Measurements from ENCODE around the gene SLC29A4.
"Not testable (repeated sequence)": the region's sequence is repeated elsewhere in the genome, so short reads cannot be mapped to it uniquely, and the experiment has no call there.

SLC29A4 gene

DNA sequence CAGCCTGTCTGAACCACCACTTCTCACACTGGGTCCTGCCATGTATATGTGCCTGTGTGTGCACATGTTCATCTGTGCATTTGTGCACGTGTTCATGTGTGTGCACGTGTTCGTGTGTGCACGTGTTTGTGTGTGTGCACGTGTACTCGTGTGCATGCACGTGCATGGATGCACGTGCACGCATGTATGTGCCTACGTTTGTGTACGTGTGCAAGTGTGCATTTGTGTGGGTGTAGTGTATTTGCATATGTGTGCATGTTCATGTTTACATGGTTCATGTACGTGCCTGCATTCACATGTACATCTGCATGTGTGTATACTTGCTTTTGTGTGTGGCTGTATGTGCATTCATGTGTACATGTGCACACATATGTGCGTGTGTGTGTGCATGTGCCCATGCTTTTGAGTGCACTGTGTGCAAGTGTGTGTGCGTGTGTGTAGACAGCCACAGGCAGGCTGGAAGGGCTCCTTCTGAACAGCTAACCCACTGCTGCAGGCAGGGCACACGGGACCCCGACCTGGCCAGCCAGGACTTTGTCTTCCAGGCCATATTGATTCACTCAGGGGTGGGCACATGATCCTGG lies 28.2 kb downstream of the SLC29A4 start:
- Histone ChIP-seq H3K79me1 (replicated peaks; ENCODE audit: low read length, poor library complexity, severe bottlenecking) (peaks cover 4% of the 10 kb centered on the region), H2BK5ac (ENCODE audit: low read depth, low read length, poor library complexity, severe bottlenecking) (no peak overlapping the region), H3K9ac (ENCODE audit: low read length) (no peak overlapping the region), H4K8ac (ENCODE audit: low read length) (no peak overlapping the region), H3K4me3 (ENCODE audit: insufficient read depth in 1 of 2, low read depth in 1 of 2, low read length in 2 of 2) (no peak overlapping the region), H3K4me2 (ENCODE audit: low read length, poor library complexity, severe bottlenecking) (no peak overlapping the region), H3K4me1 (ENCODE audit: control insufficient read depth, insufficient read depth, low read depth, low read length) (no peaks in the 10 kb centered on the region), H2AK5ac (ENCODE audit: low read length, severe bottlenecking) (no peak overlapping the region), H2BK120ac (ENCODE audit: low read depth, low read length) (no peak overlapping the region), H2AFZ (ENCODE audit: low read depth, low read length) (no peak overlapping the region), H3K23ac (ENCODE audit: low read length in 2 of 2) (no peak overlapping the region), H3K9me3 (ENCODE audit: control insufficient read depth, low read length) (no peaks in the 10 kb centered on the region), H3K27me3 (ENCODE audit: control insufficient read depth in 1 of 2, insufficient read depth in 1 of 2, low read length in 2 of 2) (no peaks in the 10 kb centered on the region), H3K14ac (ENCODE audit: low read length in 2 of 2) (no peak overlapping the region), H2BK15ac (ENCODE audit: low read depth, poor library complexity, severe bottlenecking) (no peak overlapping the region), H3K18ac (ENCODE audit: low read depth in 1 of 2, low read length in 2 of 2) (no peak overlapping the region), H4K91ac (ENCODE audit: low read length) (peak overlapping the region; percentile 25), H3K27ac (ENCODE audit: low read length, poor library complexity, severe bottlenecking) (no peak overlapping the region), H2BK12ac (ENCODE audit: low read length in 2 of 2) (no peak overlapping the region), H3K36me3 (ENCODE audit: control insufficient read depth in 1 of 2, insufficient read depth in 2 of 2, low read depth in 1 of 2, low read length in 2 of 2) (peaks cover 55 to 80% of the 10 kb centered on the region in 2 experiments), H3K4ac (ENCODE audit: low read depth in 1 of 2, low read length in 2 of 2) (no peak overlapping the region)
- 98% methylated on average over 16 of the region's 16 CpGs for WGBS
- DNase-seq = no peak

DNA sequence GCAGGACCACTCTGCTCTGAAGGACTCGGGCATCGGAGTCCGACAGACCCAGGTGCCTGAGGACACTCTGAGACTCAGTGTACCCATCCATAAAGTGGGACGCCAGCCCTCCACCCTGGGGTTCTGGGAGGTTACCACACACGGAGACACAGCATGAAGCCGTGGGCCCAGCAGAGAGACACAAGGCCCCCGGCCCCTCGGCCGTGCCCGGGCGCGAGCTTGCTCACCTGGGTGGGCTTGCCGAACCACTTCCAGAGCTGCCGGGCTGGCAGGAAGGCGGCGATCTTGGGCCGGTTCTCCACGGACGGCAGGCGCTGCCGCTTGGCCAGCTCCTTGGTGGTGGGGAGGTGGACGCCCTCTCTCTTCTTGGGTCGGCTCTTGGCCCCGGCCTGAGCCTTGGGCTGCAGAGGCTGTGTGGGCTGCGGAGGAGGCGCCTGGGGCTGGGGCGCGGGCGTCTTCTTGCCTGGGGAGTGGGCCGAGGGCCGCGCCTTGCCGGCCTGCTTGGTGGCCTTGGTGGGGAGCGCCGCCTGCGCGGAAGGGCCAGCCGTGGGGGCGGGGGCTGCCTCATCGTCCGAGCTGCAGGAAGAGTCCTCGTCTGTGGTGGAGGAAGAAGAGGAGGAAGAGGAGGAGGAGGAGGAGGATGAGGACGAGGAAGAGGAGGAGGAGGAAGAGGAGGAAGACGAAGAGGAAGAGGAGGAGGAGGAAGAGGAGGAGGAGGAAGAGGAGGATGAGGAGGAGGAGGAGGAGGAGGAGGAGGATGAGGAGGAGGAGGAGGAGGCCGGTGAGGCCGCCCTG lies 29.7 kb downstream of the SLC29A4 start:
- DNase-seq; H2AK5ac ChIP-seq (ENCODE audit: low read length, severe bottlenecking); H3K9ac ChIP-seq (ENCODE audit: low read length); H3K27me3 ChIP-seq (ENCODE audit: control insufficient read depth in 1 of 2, insufficient read depth in 1 of 2, low read length in 2 of 2); H3K27ac ChIP-seq (ENCODE audit: low read length, poor library complexity, severe bottlenecking); H3K4me3 ChIP-seq (ENCODE audit: insufficient read depth in 1 of 2, low read depth in 1 of 2, low read length in 2 of 2); H3K18ac ChIP-seq (ENCODE audit: low read depth in 1 of 2, low read length in 2 of 2); H2AFZ ChIP-seq (ENCODE audit: low read depth, low read length); H2BK15ac ChIP-seq (ENCODE audit: low read depth, poor library complexity, severe bottlenecking); H2BK12ac ChIP-seq (ENCODE audit: low read length in 2 of 2); H2BK5ac ChIP-seq (ENCODE audit: low read depth, low read length, poor library complexity, severe bottlenecking); H3K4me2 ChIP-seq (ENCODE audit: low read length, poor library complexity, severe bottlenecking); H4K91ac ChIP-seq (ENCODE audit: low read length); H4K8ac ChIP-seq (ENCODE audit: low read length); H3K4me1 ChIP-seq (ENCODE audit: control insufficient read depth, insufficient read depth, low read depth, low read length); H3K14ac ChIP-seq (ENCODE audit: low read length in 2 of 2); H3K23ac ChIP-seq (ENCODE audit: low read length in 2 of 2); H2BK120ac ChIP-seq (ENCODE audit: low read depth, low read length); H3K4ac ChIP-seq (ENCODE audit: low read depth in 1 of 2, low read length in 2 of 2); H3K79me1 ChIP-seq (replicated peaks; ENCODE audit: low read length, poor library complexity, severe bottlenecking); H3K9me3 ChIP-seq (ENCODE audit: control insufficient read depth, low read length): not testable (repeated sequence)
- 93% methylated on average over 20 of the region's 46 CpGs for WGBS
- H3K36me3 ChIP-seq (ENCODE audit: control insufficient read depth in 1 of 2, insufficient read depth in 2 of 2, low read depth in 1 of 2, low read length in 2 of 2) = peaks cover 63 to 83% of the 10 kb centered on the region in 2 experiments

DNA sequence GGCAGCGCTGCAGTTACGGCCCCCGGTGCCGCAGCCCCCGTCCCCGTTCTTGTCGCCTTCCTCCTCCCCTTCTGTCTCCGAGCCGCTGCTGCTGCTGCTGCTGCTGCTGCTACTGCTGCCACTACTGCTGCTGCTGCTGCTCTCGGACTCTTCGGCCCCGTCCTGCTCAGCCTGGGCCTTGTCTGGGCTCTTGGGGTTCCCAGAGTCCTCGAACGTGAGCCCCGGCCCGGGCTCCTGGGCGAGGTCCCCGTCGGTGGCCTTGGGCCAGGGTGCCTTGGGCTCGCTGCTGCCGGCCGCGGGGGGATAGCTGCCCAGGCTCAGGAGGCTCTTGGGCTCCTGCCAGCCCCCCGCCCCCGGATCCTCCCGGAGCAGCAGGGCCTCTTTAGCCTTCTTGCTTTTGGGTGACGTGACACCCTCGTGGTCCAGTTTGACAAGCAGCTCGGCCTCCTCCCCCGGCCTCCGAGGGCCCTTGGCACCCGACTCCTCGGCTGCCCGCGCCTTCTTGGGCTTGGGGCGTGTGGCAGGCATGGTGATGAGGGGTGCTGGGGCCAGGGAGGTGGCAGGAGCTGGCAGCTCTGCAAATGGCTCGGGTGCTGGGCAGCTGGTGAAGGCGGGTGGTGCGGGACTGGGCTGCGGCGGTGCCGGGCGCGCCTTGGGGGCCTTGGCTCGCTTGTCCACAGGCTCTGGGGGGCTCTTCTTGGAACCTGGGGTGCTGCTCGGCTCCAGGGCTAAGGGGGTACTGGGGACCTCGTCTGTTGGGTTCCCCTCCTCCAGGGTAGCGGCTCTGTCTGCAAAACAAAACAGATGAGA lies 30.5 kb downstream of the SLC29A4 start:
- not testable (repeated sequence) for H2AFZ ChIP-seq (ENCODE audit: low read depth, low read length); H3K14ac ChIP-seq (ENCODE audit: low read length in 2 of 2); H3K79me1 ChIP-seq (replicated peaks; ENCODE audit: low read length, poor library complexity, severe bottlenecking); DNase-seq; H2BK12ac ChIP-seq (ENCODE audit: low read length in 2 of 2); H2BK5ac ChIP-seq (ENCODE audit: low read depth, low read length, poor library complexity, severe bottlenecking); H2BK15ac ChIP-seq (ENCODE audit: low read depth, poor library complexity, severe bottlenecking); H3K4me1 ChIP-seq (ENCODE audit: control insufficient read depth, insufficient read depth, low read depth, low read length); H2BK120ac ChIP-seq (ENCODE audit: low read depth, low read length); H4K91ac ChIP-seq (ENCODE audit: low read length); H3K4me2 ChIP-seq (ENCODE audit: low read length, poor library complexity, severe bottlenecking); H4K8ac ChIP-seq (ENCODE audit: low read length); H2AK5ac ChIP-seq (ENCODE audit: low read length, severe bottlenecking); H3K27ac ChIP-seq (ENCODE audit: low read length, poor library complexity, severe bottlenecking); H3K9ac ChIP-seq (ENCODE audit: low read length); H3K27me3 ChIP-seq (ENCODE audit: control insufficient read depth in 1 of 2, insufficient read depth in 1 of 2, low read length in 2 of 2); H3K4ac ChIP-seq (ENCODE audit: low read depth in 1 of 2, low read length in 2 of 2); H3K18ac ChIP-seq (ENCODE audit: low read depth in 1 of 2, low read length in 2 of 2); H3K9me3 ChIP-seq (ENCODE audit: control insufficient read depth, low read length); H3K4me3 ChIP-seq (ENCODE audit: insufficient read depth in 1 of 2, low read depth in 1 of 2, low read length in 2 of 2); H3K23ac ChIP-seq (ENCODE audit: low read length in 2 of 2)
- H3K36me3 ChIP-seq (ENCODE audit: control insufficient read depth in 1 of 2, insufficient read depth in 2 of 2, low read depth in 1 of 2, low read length in 2 of 2) = peaks cover 58 to 82% of the 10 kb centered on the region in 2 experiments
- WGBS = 96% methylated on average over 44 of the region's 48 CpGs

DNA sequence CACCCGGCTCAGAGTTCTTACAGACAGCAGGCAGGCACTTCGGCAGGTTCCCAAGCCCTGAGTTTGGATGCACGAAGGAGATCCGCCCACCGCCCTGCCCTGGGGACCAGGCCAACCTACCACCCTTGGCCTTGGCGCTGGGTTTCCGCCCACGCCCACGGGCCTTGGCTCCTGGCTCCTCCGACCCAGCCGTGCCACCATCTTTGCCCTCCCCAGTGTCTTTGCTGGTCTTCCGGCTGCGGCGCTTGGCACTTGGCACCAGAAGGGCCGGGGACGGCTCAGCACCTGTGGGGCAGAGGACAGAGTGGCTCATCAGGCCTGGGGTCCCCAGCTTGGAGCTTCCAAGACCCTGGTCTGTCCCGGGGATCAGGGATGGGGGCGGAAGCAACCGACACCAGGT lies 32.1 kb downstream of the SLC29A4 start:
- Histone ChIP-seq H3K27me3 (ENCODE audit: control insufficient read depth in 1 of 2, insufficient read depth in 1 of 2, low read length in 2 of 2) (no peaks in the 10 kb centered on the region), H4K8ac (ENCODE audit: low read length) (no peak overlapping the region), H3K4me3 (ENCODE audit: insufficient read depth in 1 of 2, low read depth in 1 of 2, low read length in 2 of 2) (no peak overlapping the region), H2BK12ac (ENCODE audit: low read length in 2 of 2) (no peak overlapping the region), H3K9ac (ENCODE audit: low read length) (no peak overlapping the region), H3K27ac (ENCODE audit: low read length, poor library complexity, severe bottlenecking) (no peak overlapping the region), H3K18ac (ENCODE audit: low read depth in 1 of 2, low read length in 2 of 2) (no peak overlapping the region), H3K9me3 (ENCODE audit: control insufficient read depth, low read length) (peaks cover 7% of the 10 kb centered on the region), H2AFZ (ENCODE audit: low read depth, low read length) (no peak overlapping the region), H3K4me1 (ENCODE audit: control insufficient read depth, insufficient read depth, low read depth, low read length) (no peaks in the 10 kb centered on the region), H2AK5ac (ENCODE audit: low read length, severe bottlenecking) (no peak overlapping the region), H2BK5ac (ENCODE audit: low read depth, low read length, poor library complexity, severe bottlenecking) (no peak overlapping the region), H4K91ac (ENCODE audit: low read length) (no peak overlapping the region), H2BK120ac (ENCODE audit: low read depth, low read length) (no peak overlapping the region), H2BK15ac (ENCODE audit: low read depth, poor library complexity, severe bottlenecking) (no peak overlapping the region), H3K36me3 (ENCODE audit: control insufficient read depth in 1 of 2, insufficient read depth in 2 of 2, low read depth in 1 of 2, low read length in 2 of 2) (peaks cover 63 to 83% of the 10 kb centered on the region in 2 experiments), H3K14ac (ENCODE audit: low read length in 2 of 2) (no peak overlapping the region), H3K4me2 (ENCODE audit: low read length, poor library complexity, severe bottlenecking) (no peak overlapping the region), H3K4ac (ENCODE audit: low read depth in 1 of 2, low read length in 2 of 2) (no peak overlapping the region), H3K23ac (ENCODE audit: low read length in 2 of 2) (no peak overlapping the region), H3K79me1 (replicated peaks; ENCODE audit: low read length, poor library complexity, severe bottlenecking) (peaks cover 5% of the 10 kb centered on the region)
- no peak for DNase-seq
- WGBS = 99% methylated on average over 19 of the region's 19 CpGs

Data from mesenchymal stem cell (in vitro differentiated cells and primary cell).